ENCODE results near the gene C2orf72. TPM values are rescaled to one million over a fixed set of nuclear protein-coding genes. Genes with fewer than 3 reads are reported as not detected.

C2orf72 gene
- total and polyA plus RNA-seq, 2 donors (not counting 1 experiment from before 2014, with no cell fraction given), result 0.33 to 1.9 TPM

DNA sequence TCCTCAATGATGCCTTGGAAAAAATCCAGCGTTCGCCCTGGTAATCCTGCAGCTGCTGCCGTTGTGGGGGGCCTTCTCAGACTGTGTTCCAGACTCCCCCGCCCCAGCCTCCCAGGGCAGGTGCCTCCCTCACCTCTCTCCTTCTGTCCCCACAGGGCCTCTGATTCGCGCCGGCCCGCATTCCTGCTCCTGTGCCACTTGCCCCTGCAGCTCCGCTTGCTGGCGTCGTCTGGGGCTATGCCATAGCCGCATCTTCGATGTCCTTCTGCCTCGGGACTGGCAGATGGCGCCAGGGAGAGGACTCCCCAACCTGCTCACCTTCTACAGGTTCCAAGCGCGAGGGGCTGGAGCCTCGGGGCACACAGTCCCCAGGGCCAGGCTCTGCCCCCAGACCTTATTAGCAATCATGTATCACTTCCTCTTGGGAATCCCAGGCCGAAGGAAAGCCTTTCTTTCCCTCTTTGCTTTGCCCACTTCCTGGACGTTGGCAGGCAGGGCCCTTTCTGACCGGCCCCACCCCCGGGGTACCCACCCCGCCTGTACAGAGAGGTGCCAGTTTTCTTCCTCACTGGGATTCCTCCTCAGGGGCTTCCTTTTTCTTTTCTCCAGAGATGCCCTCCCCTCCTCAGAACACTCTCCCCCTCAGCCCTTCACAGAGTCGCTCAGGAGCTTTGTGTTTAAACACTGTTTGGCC is 37.0 kb upstream of the C2orf72 start:
- H2AFZ ChIP-seq (ENCODE audit: low read length), result no peak overlapping the region

DNA sequence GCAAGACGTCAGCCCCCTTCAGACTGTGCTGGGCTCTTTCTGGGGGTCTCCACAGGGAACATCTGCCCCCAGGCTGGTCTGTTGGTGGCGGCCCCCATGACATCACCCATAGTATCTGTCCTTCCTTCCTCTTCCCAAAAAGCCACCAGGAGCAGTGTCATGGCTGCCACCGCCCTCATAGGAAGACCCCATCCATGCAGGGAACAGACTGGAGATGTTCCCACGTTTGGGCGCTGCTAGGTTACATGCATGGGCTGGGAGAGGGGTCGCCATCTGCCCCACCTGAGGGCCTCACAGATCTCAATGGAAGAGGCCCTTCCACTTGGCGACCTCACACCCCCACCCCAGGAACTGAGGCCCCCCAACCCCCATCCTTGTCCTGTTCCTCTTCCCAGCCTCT is 36.3 kb upstream of the C2orf72 start:
- no peaks in the 10 kb centered on the region for H4K20me1 ChIP-seq (ENCODE audit: control insufficient read depth, extremely low read depth, insufficient read depth, low read length)
- no peak overlapping the region for H3K9ac ChIP-seq (ENCODE audit: insufficient read depth, low read length)
- peaks cover 10% of the 10 kb centered on the region for H3K27me3 ChIP-seq (ENCODE audit: control insufficient read depth, insufficient read depth, low read length)
- H3K36me3 ChIP-seq (ENCODE audit: control insufficient read depth, insufficient read depth, low read length), result no peaks in the 10 kb centered on the region
- TF ChIP-seq, protein P1, sequence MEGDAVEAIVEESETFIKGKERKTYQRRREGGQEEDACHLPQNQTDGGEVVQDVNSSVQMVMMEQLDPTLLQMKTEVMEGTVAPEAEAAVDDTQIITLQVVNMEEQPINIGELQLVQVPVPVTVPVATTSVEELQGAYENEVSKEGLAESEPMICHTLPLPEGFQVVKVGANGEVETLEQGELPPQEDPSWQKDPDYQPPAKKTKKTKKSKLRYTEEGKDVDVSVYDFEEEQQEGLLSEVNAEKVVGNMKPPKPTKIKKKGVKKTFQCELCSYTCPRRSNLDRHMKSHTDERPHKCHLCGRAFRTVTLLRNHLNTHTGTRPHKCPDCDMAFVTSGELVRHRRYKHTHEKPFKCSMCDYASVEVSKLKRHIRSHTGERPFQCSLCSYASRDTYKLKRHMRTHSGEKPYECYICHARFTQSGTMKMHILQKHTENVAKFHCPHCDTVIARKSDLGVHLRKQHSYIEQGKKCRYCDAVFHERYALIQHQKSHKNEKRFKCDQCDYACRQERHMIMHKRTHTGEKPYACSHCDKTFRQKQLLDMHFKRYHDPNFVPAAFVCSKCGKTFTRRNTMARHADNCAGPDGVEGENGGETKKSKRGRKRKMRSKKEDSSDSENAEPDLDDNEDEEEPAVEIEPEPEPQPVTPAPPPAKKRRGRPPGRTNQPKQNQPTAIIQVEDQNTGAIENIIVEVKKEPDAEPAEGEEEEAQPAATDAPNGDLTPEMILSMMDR (conservative IDR thresholded peaks at IDR 0.05 in 1 of 2, IDR thresholded peaks at IDR 0.05 in 1 of 2; ENCODE audit: low read depth in 1 of 2, low read length in 2 of 2), result no peak
- TF ChIP-seq EZH2 (IDR thresholded peaks at IDR 0.05; ENCODE audit: low read length, missing control alignments), result no peak
- no peak overlapping the region for H3K4me3 ChIP-seq (replicated peaks in 1 of 4; ENCODE audit: control extremely low read depth in 1 of 4, insufficient read depth in 1 of 4, low read depth in 3 of 4, low read length in 4 of 4)
- DNase-seq (ENCODE audit: low read depth in 2 of 2), result no peak
- no peak overlapping the region for H3K27ac ChIP-seq (ENCODE audit: insufficient read depth, low read length)
- no peaks in the 10 kb centered on the region for H3K79me2 ChIP-seq (ENCODE audit: control insufficient read depth, insufficient read depth, low read length)
- H3K4me2 ChIP-seq (ENCODE audit: extremely low read depth, insufficient read depth, low read length), result no peak overlapping the region
- H3K4me1 ChIP-seq (ENCODE audit: control insufficient read depth, extremely low read depth, insufficient read depth, low read length), result no peaks in the 10 kb centered on the region
- no peak overlapping the region for H2AFZ ChIP-seq (ENCODE audit: low read length)
- no peaks in the 10 kb centered on the region for H3K9me3 ChIP-seq (ENCODE audit: control insufficient read depth, insufficient read depth, low read depth, low read length)

More for the DNA sequence above, 37.0 kb upstream of the C2orf72 start:
- Histone ChIP-seq H3K36me3 (ENCODE audit: control insufficient read depth, insufficient read depth, low read length) (no peaks in the 10 kb centered on the region), H3K4me2 (ENCODE audit: extremely low read depth, insufficient read depth, low read length) (no peak overlapping the region), H3K79me2 (ENCODE audit: control insufficient read depth, insufficient read depth, low read length) (no peaks in the 10 kb centered on the region), H3K27me3 (ENCODE audit: control insufficient read depth, insufficient read depth, low read length) (peaks cover 10% of the 10 kb centered on the region), H3K4me1 (ENCODE audit: control insufficient read depth, extremely low read depth, insufficient read depth, low read length) (no peaks in the 10 kb centered on the region), H4K20me1 (ENCODE audit: control insufficient read depth, extremely low read depth, insufficient read depth, low read length) (no peaks in the 10 kb centered on the region), H3K27ac (ENCODE audit: insufficient read depth, low read length) (no peak overlapping the region), H3K4me3 (replicated peaks in 1 of 4; ENCODE audit: control extremely low read depth in 1 of 4, insufficient read depth in 1 of 4, low read depth in 3 of 4, low read length in 4 of 4) (no peak overlapping the region), H3K9me3 (ENCODE audit: control insufficient read depth, insufficient read depth, low read depth, low read length) (no peaks in the 10 kb centered on the region), H3K9ac (ENCODE audit: insufficient read depth, low read length) (no peak overlapping the region)
- TF ChIP-seq, protein P1 (conservative IDR thresholded peaks at IDR 0.05 in 1 of 2, IDR thresholded peaks at IDR 0.05 in 1 of 2; ENCODE audit: low read depth in 1 of 2, low read length in 2 of 2), result no peak
- TF ChIP-seq EZH2 (IDR thresholded peaks at IDR 0.05; ENCODE audit: low read length, missing control alignments), result no peak
- no peak for DNase-seq (ENCODE audit: low read depth in 2 of 2)

DNA sequence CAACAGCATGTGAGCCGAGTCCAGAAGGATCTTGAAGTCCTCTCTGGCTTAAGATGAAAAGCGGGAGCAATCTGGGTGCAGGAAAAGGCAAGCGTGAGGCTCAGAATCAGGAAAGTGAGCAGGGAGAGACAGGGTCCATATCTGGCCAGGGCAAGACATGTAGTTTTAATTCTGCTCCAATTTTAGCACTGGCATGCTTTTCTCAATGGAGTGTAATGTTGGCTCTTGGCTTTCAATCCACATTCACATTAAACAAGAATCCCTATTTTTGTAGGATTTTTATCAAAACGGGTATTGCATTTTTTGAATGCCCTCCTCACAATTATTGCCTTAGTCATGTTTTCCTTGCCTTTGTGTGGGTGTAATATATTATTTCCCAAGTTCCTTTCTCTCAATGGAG is 35.4 kb upstream of the C2orf72 start:
- Histone ChIP-seq H3K4me3 (replicated peaks in 1 of 4; ENCODE audit: control extremely low read depth in 1 of 4, insufficient read depth in 1 of 4, low read depth in 3 of 4, low read length in 4 of 4) (no peak overlapping the region), H3K36me3 (ENCODE audit: control insufficient read depth, insufficient read depth, low read length) (no peaks in the 10 kb centered on the region), H3K27ac (ENCODE audit: insufficient read depth, low read length) (no peak overlapping the region), H3K4me1 (ENCODE audit: control insufficient read depth, extremely low read depth, insufficient read depth, low read length) (no peaks in the 10 kb centered on the region), H3K79me2 (ENCODE audit: control insufficient read depth, insufficient read depth, low read length) (no peaks in the 10 kb centered on the region), H3K9me3 (ENCODE audit: control insufficient read depth, insufficient read depth, low read depth, low read length) (no peaks in the 10 kb centered on the region), H3K4me2 (ENCODE audit: extremely low read depth, insufficient read depth, low read length) (no peak overlapping the region), H3K27me3 (ENCODE audit: control insufficient read depth, insufficient read depth, low read length) (peaks cover 10% of the 10 kb centered on the region), H2AFZ (ENCODE audit: low read length) (no peak overlapping the region), H3K9ac (ENCODE audit: insufficient read depth, low read length) (no peak overlapping the region), H4K20me1 (ENCODE audit: control insufficient read depth, extremely low read depth, insufficient read depth, low read length) (no peaks in the 10 kb centered on the region)
- DNase-seq (ENCODE audit: low read depth in 2 of 2), result peak in 1 of 2 donors; percentile 26
- TF ChIP-seq, protein P1 (conservative IDR thresholded peaks at IDR 0.05 in 1 of 2, IDR thresholded peaks at IDR 0.05 in 1 of 2; ENCODE audit: low read depth in 1 of 2, low read length in 2 of 2), result no peak
- no peak for TF ChIP-seq EZH2 (IDR thresholded peaks at IDR 0.05; ENCODE audit: low read length, missing control alignments)

Measured in fibroblast of lung (primary cell).